SK-N-MC (cell line): Measurements from ENCODE around the gene GPRIN1.
"Not testable (repeated sequence)": the region's sequence is repeated elsewhere in the genome, so short reads cannot be mapped to it uniquely, and the experiment has no call there.

Source experiments
- DNase-seq: peaks from one replicate; pipeline ENCODE4 v3.0.0-alpha.2; 2011; ENCODE audit warnings: low read depth, low spot score
- H3K27ac ChIP-seq: fragments of 200-600 bp; sonication (generic); 2 replicates; pipeline ENCODE4 v1.5.1; 2016; ENCODE audit warnings: mixed run types
- H3K36me3 ChIP-seq: fragments of 200-600 bp; sonication (generic); 2 replicates; pipeline ENCODE4 v1.6.1; 2017; ENCODE audit warnings: antibody characterized with exemption, low read length, mixed read lengths; ENCODE audit not compliant: insufficient read depth
- H3K4me3 ChIP-seq: fragments of 200-600 bp; sonication (generic); 2 replicates; pipeline ENCODE4 v1.5.1; 2016
- H3K9ac ChIP-seq: fragments of 200-600 bp; sonication (generic); 2 replicates; pipeline ENCODE4 v1.8.0; 2017; ENCODE audit warnings: mixed run types, mixed read lengths; ENCODE audit not compliant: insufficient read length
- H3K9me3 ChIP-seq: fragments of 200-600 bp; sonication (generic); 2 replicates; pipeline ENCODE4 v1.6.1; 2017; ENCODE audit warnings: low read depth, mild to moderate bottlenecking, antibody characterized with exemption, low read length, moderate library complexity, mixed read lengths
- EZH2 ChIP-seq: fragments of 200-600 bp; sonication (generic); IDR thresholded peaks from one replicate; pipeline ENCODE4 v1.6.1; 2017; ENCODE audit warnings: antibody characterized with exemption
- FOXP2 ChIP-seq: optimal IDR thresholded peaks from 2 replicates; pipeline ENCODE3; 2011; ENCODE audit warnings: mild to moderate bottlenecking, moderate library complexity; ENCODE audit not compliant: insufficient read depth; ENCODE audit errors: extremely low read length, control extremely low read depth
- POLR2AphosphoS5 ChIP-seq: IDR thresholded peaks from 2 replicates; pipeline ENCODE4 v1.6.1; 2012; ENCODE audit warnings: mild to moderate bottlenecking, low read depth, low read length, borderline replicate concordance

GPRIN1 gene

GRCh38 chr5:176597417-176598389 lies 12.3 kb downstream of the GPRIN1 start:
- DNase-seq, result no peak
- H3K9ac ChIP-seq, result no peak overlapping the region
- no peak overlapping the region for H3K4me3 ChIP-seq
- TF ChIP-seq POLR2AphosphoS5, result no peak
- H3K27ac ChIP-seq, result no peak overlapping the region
- H3K36me3 ChIP-seq, result no peaks in the 10 kb centered on the region
- no peaks in the 10 kb centered on the region for H3K9me3 ChIP-seq

GRCh38 chr5:176596689-176597416 lies 13.1 kb downstream of the GPRIN1 start:
- no peak for TF ChIP-seq POLR2AphosphoS5
- no peak for TF ChIP-seq FOXP2
- no peak for TF ChIP-seq EZH2
- DNase-seq, result no peak
- Histone ChIP-seq H3K9ac (no peak overlapping the region), H3K27ac (no peak overlapping the region), H3K4me3 (no peak overlapping the region), H3K36me3 (no peaks in the 10 kb centered on the region), H3K9me3 (no peaks in the 10 kb centered on the region)

- Histone ChIP-seq H3K4me3 (no peak overlapping the region), H3K9ac (no peak overlapping the region), H3K9me3 (no peaks in the 10 kb centered on the region), H3K27ac (no peak overlapping the region), H3K36me3 (no peaks in the 10 kb centered on the region)
- DNase-seq, result no peak
- TF ChIP-seq POLR2AphosphoS5, result no peak
- no peak for TF ChIP-seq FOXP2
- TF ChIP-seq EZH2, result no peak
Observed at GRCh38 chr5:176596069-176596644, 13.8 kb downstream of the GPRIN1 start.

DNA sequence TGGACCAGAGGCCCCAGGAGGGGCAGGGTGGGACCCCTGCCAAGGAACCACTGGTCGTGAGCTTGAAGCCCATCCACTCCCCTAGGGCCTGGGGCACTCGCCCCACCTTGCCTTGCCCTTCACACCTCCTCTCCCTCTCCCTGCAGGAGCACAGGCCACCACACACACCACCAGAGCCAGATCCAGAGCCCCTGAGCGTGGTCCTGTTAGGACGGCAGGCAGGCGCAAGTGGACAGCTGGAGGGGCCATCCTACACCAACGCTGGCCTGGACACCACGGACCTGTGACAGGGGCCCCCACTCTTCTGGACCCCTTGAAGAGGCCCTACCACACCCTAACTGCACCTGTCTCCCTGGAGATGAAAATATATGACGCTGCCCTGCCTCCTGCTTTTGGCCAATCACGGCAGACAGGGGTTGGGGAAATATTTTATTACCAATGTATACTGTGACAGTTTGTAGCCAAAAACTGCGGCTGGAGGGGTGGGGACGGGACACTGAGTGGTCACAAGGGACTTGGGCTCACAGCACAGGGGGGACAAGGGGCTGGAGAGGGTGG lies 14.5 kb downstream of the GPRIN1 start:
- Histone ChIP-seq H3K9ac (no peak overlapping the region), H3K9me3 (no peaks in the 10 kb centered on the region), H3K36me3 (no peaks in the 10 kb centered on the region), H3K4me3 (no peak overlapping the region), H3K27ac (no peak overlapping the region)
- TF ChIP-seq EZH2 (no peak), FOXP2 (no peak), POLR2AphosphoS5 (no peak)
- no peak for DNase-seq

GRCh38 chr5:176594554-176594953 lies 15.4 kb downstream of the GPRIN1 start:
- Histone ChIP-seq H3K27ac (no peak overlapping the region), H3K9me3 (no peaks in the 10 kb centered on the region), H3K4me3 (no peak overlapping the region), H3K36me3 (no peaks in the 10 kb centered on the region), H3K9ac (no peak overlapping the region)
- TF ChIP-seq EZH2 (no peak), POLR2AphosphoS5 (no peak), FOXP2 (no peak)
- no peak for DNase-seq

- TF ChIP-seq EZH2 (no peak), FOXP2 (no peak), POLR2AphosphoS5 (no peak)
- no peak overlapping the region for H3K9ac ChIP-seq
- DNase-seq, result no peak
- H3K9me3 ChIP-seq, result no peaks in the 10 kb centered on the region
- H3K4me3 ChIP-seq, result no peak overlapping the region
- H3K36me3 ChIP-seq, result no peaks in the 10 kb centered on the region
- H3K27ac ChIP-seq, result no peak overlapping the region
Observed at GRCh38 chr5:176593273-176593869, 16.6 kb downstream of the GPRIN1 start.

DNA sequence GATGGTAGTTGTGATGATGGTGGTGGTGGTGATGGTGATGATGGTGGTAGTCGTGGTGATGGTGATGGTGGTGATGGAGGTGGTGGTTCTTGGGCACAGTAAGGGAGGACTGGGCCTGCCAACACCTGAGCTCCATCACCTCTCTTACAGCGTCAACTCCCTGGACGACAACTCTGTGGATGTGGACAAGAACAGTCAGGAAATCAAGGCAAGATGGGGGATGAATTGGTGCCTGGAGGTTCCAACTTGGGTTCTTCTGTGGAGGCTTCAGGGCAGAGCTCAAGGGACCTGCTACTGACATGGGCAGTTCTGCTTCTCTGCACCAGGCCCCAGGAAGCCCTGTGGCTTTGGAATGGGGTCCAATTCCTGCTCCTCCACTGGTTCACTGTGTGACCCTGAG lies 17.4 kb downstream of the GPRIN1 start:
- no peak overlapping the region for H3K9ac ChIP-seq
- no peak overlapping the region for H3K27ac ChIP-seq
- H3K9me3 ChIP-seq, result no peaks in the 10 kb centered on the region
- no peak overlapping the region for H3K4me3 ChIP-seq
- no peak for TF ChIP-seq EZH2
- TF ChIP-seq POLR2AphosphoS5, result no peak
- TF ChIP-seq FOXP2, result no peak
- DNase-seq, result no peak
- H3K36me3 ChIP-seq, result no peaks in the 10 kb centered on the region

DNA sequence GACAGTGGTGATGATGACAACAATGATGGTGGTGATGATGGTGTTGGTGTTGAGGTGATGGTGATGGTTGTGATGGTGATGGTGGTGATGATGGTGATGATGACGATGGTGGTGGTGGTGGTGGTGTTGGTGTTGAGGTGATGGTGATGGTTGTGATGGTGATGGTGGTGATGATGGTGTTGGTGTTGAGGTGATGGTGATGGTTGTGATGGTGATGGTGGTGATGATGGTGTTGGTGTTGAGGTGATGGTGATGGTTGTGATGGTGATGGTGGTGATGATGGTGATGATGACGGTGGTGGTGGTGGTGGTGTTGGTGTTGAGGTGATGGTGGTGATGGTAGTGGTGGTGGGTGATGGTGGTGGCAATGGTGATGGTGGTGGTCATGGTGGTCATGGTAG lies 18.3 kb downstream of the GPRIN1 start:
- H3K9me3 ChIP-seq, H3K27ac ChIP-seq: not testable (repeated sequence)

More for the DNA sequence above, 18.3 kb downstream of the GPRIN1 start:
- H3K4me3 ChIP-seq, H3K9ac ChIP-seq, DNase-seq, H3K36me3 ChIP-seq: not testable (repeated sequence)
